Measurements from ENCODE around the gene CREB3L2. TPM values are rescaled to one million over a fixed set of nuclear protein-coding genes. Genes with fewer than 3 reads are reported as not detected.
"Not testable (repeated sequence)": the region's sequence is repeated elsewhere in the genome, so short reads cannot be mapped to it uniquely, and the experiment has no call there.

The CREB3L2 gene
- polyA plus RNA-seq, 1 of the 3 experiments (the other 2 are of a cell fraction), result 22.9 TPM

DNA sequence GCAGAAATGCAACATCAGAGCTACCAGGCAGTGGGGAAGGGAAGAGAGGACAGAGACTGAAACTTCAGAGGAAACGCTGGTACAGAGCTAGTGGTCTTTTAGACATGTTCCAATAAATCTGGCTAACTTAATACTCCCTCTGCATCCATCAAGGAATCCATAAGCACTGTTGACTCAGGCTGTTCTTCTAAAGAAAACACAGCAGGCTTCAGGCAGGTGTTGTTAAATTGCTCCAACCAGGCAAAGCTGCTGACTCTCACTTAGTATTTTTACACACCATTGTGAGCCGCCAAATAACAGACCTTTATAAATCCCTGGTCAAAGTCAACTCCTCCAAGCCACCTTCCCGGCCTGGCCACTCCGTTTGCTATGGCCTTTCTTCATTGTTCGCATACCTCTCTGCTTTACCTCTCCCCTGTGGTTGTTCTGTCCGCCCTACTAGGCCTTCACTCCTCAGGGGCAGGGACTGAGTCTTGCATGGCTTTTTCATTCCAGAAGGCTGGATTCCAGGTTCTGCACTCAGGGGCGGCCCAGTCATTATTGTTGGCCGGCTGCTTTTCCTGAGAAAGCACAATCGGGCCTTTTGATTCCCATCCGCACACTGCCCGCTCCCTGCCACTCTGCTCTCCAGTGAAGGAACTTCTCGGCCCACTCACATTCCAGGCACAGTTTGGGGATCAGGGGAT, 18.4 kb downstream of the CREB3L2 start:
- Histone ChIP-seq H3K79me2 (ENCODE audit: insufficient read depth) (peaks cover 99% of the 10 kb centered on the region), H3K9me3 (no peaks in the 10 kb centered on the region), H3K4me2 (no peak overlapping the region), H3K4me3 (ENCODE audit: low read depth in 2 of 2, low read length in 1 of 2) (no peak overlapping the region), H3K9ac (no peak overlapping the region), H3F3A (replicated peaks; ENCODE audit: insufficient read depth) (peaks cover 11% of the 10 kb centered on the region), H3K27me3 (ENCODE audit: insufficient read depth) (no peaks in the 10 kb centered on the region), H3K27ac (ENCODE audit: low read depth in 2 of 2, low read length in 1 of 2) (no peak overlapping the region), H3K9me2 (no peaks in the 10 kb centered on the region), H2AFZ (ENCODE audit: low read depth) (no peak overlapping the region), H3K36me3 (replicated peaks in 1 of 2; ENCODE audit: control insufficient read depth in 1 of 2, insufficient read depth in 2 of 2, low read length in 1 of 2) (peaks cover 3 to 11% of the 10 kb centered on the region in 2 experiments), H3K4me1 (ENCODE audit: control insufficient read depth in 1 of 2, insufficient read depth in 2 of 2, low read depth in 1 of 2, low read length in 1 of 2) (peaks cover 31 to 41% of the 10 kb centered on the region in 2 experiments), H4K20me1 (ENCODE audit: insufficient read depth) (no peaks in the 10 kb centered on the region)
- POLR2A ChIA-PET, result no interaction called here
- no peak for DNase-seq
- no peak for TF ChIP-seq EZH2phosphoT487 (IDR thresholded peaks at IDR 0.05; ENCODE audit: borderline replicate concordance, low read depth)
- no peak for TF ChIP-seq FOXM1 (IDR thresholded peaks at IDR 0.05; ENCODE audit: low read depth)
- no peak for TF ChIP-seq TEAD4 (IDR thresholded peaks at IDR 0.05; ENCODE audit: borderline replicate concordance, insufficient read depth)
- TF ChIP-seq NFIC (IDR thresholded peaks at IDR 0.05; ENCODE audit: borderline replicate concordance), result no peak
- TF ChIP-seq RAD21 (IDR thresholded peaks at IDR 0.05; ENCODE audit: low read length), result no peak
- TF ChIP-seq, protein P1, sequence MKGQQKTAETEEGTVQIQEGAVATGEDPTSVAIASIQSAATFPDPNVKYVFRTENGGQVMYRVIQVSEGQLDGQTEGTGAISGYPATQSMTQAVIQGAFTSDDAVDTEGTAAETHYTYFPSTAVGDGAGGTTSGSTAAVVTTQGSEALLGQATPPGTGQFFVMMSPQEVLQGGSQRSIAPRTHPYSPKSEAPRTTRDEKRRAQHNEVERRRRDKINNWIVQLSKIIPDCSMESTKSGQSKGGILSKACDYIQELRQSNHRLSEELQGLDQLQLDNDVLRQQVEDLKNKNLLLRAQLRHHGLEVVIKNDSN (IDR thresholded peaks at IDR 0.05; ENCODE audit: borderline replicate concordance, low read depth), result no peak
- no peak for TF ChIP-seq ELF1 (IDR thresholded peaks at IDR 0.05)
- TF ChIP-seq, protein P2, sequence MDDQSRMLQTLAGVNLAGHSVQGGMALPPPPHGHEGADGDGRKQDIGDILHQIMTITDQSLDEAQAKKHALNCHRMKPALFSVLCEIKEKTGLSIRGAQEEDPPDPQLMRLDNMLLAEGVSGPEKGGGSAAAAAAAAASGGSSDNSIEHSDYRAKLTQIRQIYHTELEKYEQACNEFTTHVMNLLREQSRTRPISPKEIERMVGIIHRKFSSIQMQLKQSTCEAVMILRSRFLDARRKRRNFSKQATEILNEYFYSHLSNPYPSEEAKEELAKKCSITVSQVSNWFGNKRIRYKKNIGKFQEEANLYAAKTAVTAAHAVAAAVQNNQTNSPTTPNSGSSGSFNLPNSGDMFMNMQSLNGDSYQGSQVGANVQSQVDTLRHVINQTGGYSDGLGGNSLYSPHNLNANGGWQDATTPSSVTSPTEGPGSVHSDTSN (IDR thresholded peaks at IDR 0.05), result no peak
- TF ChIP-seq, protein P3, sequence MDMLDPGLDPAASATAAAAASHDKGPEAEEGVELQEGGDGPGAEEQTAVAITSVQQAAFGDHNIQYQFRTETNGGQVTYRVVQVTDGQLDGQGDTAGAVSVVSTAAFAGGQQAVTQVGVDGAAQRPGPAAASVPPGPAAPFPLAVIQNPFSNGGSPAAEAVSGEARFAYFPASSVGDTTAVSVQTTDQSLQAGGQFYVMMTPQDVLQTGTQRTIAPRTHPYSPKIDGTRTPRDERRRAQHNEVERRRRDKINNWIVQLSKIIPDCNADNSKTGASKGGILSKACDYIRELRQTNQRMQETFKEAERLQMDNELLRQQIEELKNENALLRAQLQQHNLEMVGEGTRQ (IDR thresholded peaks at IDR 0.05; ENCODE audit: borderline replicate concordance, low read depth, low read length), result no peak
- no peak for TF ChIP-seq YY1 (IDR thresholded peaks at IDR 0.05; ENCODE audit: low read depth)
- no peak for TF ChIP-seq FOSL2 (IDR thresholded peaks at IDR 0.05; ENCODE audit: borderline replicate concordance, low read depth)
- TF ChIP-seq, protein P4, sequence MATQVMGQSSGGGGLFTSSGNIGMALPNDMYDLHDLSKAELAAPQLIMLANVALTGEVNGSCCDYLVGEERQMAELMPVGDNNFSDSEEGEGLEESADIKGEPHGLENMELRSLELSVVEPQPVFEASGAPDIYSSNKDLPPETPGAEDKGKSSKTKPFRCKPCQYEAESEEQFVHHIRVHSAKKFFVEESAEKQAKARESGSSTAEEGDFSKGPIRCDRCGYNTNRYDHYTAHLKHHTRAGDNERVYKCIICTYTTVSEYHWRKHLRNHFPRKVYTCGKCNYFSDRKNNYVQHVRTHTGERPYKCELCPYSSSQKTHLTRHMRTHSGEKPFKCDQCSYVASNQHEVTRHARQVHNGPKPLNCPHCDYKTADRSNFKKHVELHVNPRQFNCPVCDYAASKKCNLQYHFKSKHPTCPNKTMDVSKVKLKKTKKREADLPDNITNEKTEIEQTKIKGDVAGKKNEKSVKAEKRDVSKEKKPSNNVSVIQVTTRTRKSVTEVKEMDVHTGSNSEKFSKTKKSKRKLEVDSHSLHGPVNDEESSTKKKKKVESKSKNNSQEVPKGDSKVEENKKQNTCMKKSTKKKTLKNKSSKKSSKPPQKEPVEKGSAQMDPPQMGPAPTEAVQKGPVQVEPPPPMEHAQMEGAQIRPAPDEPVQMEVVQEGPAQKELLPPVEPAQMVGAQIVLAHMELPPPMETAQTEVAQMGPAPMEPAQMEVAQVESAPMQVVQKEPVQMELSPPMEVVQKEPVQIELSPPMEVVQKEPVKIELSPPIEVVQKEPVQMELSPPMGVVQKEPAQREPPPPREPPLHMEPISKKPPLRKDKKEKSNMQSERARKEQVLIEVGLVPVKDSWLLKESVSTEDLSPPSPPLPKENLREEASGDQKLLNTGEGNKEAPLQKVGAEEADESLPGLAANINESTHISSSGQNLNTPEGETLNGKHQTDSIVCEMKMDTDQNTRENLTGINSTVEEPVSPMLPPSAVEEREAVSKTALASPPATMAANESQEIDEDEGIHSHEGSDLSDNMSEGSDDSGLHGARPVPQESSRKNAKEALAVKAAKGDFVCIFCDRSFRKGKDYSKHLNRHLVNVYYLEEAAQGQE (IDR thresholded peaks at IDR 0.05; ENCODE audit: low read depth, low read length), result no peak
- no peak for TF ChIP-seq RFX5 (IDR thresholded peaks at IDR 0.05; ENCODE audit: low read length)
- TF ChIP-seq TAF1 (IDR thresholded peaks at IDR 0.05; ENCODE audit: borderline replicate concordance, low read depth, low read length), result no peak
- TF ChIP-seq NRF1 (IDR thresholded peaks at IDR 0.05; ENCODE audit: low read depth, low read length), result no peak
- TF ChIP-seq, protein P5, sequence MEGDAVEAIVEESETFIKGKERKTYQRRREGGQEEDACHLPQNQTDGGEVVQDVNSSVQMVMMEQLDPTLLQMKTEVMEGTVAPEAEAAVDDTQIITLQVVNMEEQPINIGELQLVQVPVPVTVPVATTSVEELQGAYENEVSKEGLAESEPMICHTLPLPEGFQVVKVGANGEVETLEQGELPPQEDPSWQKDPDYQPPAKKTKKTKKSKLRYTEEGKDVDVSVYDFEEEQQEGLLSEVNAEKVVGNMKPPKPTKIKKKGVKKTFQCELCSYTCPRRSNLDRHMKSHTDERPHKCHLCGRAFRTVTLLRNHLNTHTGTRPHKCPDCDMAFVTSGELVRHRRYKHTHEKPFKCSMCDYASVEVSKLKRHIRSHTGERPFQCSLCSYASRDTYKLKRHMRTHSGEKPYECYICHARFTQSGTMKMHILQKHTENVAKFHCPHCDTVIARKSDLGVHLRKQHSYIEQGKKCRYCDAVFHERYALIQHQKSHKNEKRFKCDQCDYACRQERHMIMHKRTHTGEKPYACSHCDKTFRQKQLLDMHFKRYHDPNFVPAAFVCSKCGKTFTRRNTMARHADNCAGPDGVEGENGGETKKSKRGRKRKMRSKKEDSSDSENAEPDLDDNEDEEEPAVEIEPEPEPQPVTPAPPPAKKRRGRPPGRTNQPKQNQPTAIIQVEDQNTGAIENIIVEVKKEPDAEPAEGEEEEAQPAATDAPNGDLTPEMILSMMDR (IDR thresholded peaks at IDR 0.05), result no peak
- no peak for TF ChIP-seq RCOR1 (IDR thresholded peaks at IDR 0.05; ENCODE audit: low read length)
- no peak for TF ChIP-seq JUND (IDR thresholded peaks at IDR 0.05)
- no peak for TF ChIP-seq RXRA (IDR thresholded peaks at IDR 0.05; ENCODE audit: borderline replicate concordance, low read depth)
- CTCF ChIA-PET, result interaction anchor here (0.9 to 1.9 kb wide), 2 partner anchors 9 to 19 kb away, joined by 5 to 10 read pairs; partner anchors contain the start of gene CREB3L2
- 97% methylated on average over 12 of the region's 12 CpGs for WGBS (ENCODE audit: low lambda C conversion rate)

DNA sequence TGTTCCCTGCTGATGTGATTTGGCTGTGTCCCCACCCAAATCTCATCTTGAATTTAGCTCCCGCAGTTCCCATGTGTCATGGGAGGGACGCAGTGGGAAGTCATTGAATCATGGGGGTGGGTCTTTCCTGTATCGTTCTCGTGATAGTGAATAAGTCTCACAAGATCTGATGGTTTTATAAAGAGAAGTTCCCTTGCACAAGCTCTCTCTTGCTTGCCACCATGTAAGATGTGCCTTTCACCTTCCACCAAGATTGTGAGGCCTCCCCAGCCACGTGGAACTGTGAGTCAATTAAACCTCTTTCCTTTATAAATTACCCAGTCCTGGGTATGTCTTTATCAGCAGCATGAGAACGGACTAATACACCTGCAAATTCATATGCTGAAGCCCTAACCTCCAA, 19.5 kb downstream of the CREB3L2 start:
- not testable (repeated sequence) for H4K20me1 ChIP-seq (ENCODE audit: insufficient read depth)

More for the DNA sequence above, 19.5 kb downstream of the CREB3L2 start:
- H3K9ac ChIP-seq; H3K9me2 ChIP-seq; H3K4me2 ChIP-seq; H2AFZ ChIP-seq (ENCODE audit: low read depth); H3K27me3 ChIP-seq (ENCODE audit: insufficient read depth); H3K4me3 ChIP-seq (ENCODE audit: low read depth in 2 of 2, low read length in 1 of 2); H3K9me3 ChIP-seq; DNase-seq; POLR2A ChIA-PET; CTCF ChIA-PET: not testable (repeated sequence)
- Histone ChIP-seq H3K4me1 (ENCODE audit: control insufficient read depth in 1 of 2, insufficient read depth in 2 of 2, low read depth in 1 of 2, low read length in 1 of 2) (peaks cover 25 to 41% of the 10 kb centered on the region in 2 experiments), H3K27ac (ENCODE audit: low read depth in 2 of 2, low read length in 1 of 2) (peak overlapping the region in 1 of 2 experiments; percentile 94; a peak in 1 of 4 replicates), H3K79me2 (ENCODE audit: insufficient read depth) (peaks cover 98% of the 10 kb centered on the region), H3K36me3 (replicated peaks in 1 of 2; ENCODE audit: control insufficient read depth in 1 of 2, insufficient read depth in 2 of 2, low read length in 1 of 2) (peaks cover 3 to 11% of the 10 kb centered on the region in 2 experiments), H3F3A (replicated peaks; ENCODE audit: insufficient read depth) (peaks cover 16% of the 10 kb centered on the region)
- 85% methylated on average over 6 of the region's 6 CpGs for WGBS (ENCODE audit: low lambda C conversion rate)

Measured in SK-N-SH (cell line).